GM18951 (cell line): ENCODE measurements around the gene ARHGAP10.

Source experiments
- POLR2A ChIP-seq: IDR thresholded peaks from 4 replicates; pipeline ENCODE4 v1.6.1; 2011; ENCODE audit warnings: mild to moderate bottlenecking; ENCODE audit not compliant: insufficient read length, insufficient read depth; ENCODE audit errors: extremely low read depth
- in situ Hi-C: fragments of 300-500 bp; cut with MboI; formaldehyde crosslinking; loops from one replicate; pipeline ENCODE4 v1.12.0; 2022; ENCODE audit warnings: low sequenced_read_pairs, mixed read lengths, inconsistent platforms; ENCODE audit not compliant: unreplicated experiment

ARHGAP10 gene

DNA sequence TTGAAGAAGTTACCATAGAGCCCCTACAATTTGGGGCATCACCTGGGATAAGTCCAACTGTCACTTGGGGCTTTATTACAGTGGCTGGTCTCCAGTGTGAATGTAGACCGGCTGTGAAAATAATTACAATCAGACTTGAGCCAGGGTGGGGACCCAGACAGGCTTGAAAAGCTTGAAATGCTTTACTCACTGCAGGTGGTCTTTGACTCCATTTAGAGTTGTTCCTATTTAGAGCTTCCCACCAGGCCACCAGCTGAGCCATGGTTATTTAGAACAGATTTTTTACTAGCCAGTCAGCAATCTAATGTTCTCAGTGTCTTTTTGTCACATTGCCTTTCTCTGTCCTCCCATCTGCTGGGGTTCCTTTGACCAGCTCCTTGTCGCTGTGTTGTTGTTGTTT, 5.7 kb downstream of the ARHGAP10 start:
- in situ Hi-C loops: no loop called here
- no peak for TF ChIP-seq POLR2A

DNA sequence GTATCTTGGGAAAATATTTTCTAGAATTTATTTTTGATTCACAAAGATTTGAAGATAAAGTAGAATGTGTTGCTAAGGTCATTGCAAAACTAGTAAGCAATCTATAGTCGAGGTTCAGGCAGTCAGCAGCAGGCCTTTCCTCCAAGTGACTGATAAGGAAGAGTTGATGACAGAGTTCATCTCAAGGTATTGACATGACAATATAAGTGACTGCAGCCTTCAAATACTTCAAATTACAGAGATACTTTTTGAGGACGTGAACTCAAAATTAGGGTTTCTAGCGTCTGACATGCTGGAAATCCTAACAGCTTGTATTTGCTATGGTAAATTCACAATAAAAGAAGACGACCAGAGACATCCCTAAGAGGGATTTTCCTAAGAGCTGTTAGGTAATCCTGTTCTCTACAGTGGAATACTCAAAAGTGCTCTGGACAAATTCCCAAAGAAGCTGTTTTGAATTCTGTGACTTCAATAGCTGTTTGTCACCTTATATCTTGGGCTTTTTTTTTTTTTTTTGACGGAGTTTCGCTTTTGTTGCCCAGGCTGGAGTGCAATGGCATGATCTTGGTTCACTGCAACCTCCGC, 7.4 kb downstream of the ARHGAP10 start:
- in situ Hi-C loops: no loop called here

DNA sequence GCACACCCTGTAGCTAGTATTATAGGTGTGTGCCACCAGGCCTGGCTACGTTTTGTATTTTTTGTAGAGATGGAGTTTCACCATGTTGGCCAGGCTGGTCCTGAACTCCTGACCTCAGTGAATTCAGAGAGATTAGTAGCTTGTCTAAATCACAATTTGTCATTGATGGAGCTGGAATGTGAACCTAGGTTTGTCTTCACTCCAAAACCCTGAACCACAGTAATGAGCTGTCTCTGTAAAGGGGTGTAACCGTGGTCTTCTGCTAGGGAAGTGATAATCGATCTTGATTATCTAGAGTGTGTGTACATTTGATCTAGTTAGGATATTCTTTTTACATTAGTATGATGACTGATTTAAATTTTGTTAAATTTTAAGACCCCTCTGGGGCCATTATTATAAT, 8.3 kb downstream of the ARHGAP10 start:
- no peak for TF ChIP-seq POLR2A
- in situ Hi-C loops: no loop called here

More for the DNA sequence above, 7.4 kb downstream of the ARHGAP10 start:
- TF ChIP-seq POLR2A: no peak

DNA sequence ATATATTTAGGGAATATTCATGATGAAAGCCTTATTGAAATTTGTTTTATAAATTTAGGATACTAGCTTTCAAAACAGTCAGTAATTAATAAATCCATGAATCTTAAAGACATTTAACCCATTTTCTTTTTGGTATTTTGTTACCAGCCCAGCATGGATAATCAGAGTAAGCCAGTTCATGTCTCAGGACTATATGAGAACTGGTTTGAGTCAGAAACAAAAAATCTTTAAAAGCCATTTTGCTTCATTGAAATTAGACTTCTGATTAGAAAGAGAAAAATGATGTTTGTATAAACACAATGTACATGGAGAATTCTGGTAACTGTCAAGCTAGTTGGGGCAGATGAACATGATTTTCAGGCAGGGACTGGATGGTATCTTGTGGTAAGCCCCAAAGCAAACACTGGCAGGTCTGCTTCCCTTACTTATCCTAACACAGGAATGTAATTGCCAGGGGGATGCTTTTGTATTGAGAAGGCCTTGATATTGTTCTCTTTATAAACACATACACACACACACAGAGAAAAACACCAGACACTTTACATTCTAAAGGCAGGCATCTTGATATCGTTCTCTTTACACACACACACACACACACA, 9.4 kb downstream of the ARHGAP10 start:
- no peak for TF ChIP-seq POLR2A
- in situ Hi-C loops: no loop called here

DNA sequence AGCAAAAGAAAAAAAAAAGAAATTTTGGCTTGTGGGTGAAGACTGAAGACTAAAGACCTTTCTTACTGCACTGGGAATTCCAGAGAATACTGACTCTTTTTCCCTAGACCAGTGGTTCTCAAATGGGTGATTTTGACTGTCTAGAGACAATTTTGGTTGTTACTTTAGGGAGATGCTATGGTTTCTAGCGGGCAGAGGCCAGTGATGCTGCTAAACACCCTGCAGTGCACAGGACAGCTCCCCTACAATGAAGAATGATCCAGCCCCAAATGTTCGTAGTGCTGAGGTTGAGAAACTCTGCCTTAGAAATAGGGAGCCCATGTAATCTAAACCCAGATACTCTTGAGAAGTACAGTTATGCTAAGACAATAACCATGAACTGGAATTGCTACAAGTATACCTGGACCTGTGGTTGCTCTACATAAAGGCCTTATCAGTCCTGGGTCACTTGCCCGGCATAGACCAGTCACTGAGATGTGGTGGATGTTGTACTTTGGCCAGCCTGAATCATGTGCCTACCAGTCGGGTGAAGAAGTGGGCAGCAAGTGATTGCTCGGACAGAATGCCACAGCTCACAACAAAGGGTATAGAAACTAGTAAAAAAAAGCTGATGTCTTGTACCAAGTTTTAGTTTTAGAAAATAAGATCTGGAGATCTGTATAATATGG, 16.0 kb downstream of the ARHGAP10 start:
- TF ChIP-seq POLR2A: no peak
- in situ Hi-C loops: no loop called here

DNA sequence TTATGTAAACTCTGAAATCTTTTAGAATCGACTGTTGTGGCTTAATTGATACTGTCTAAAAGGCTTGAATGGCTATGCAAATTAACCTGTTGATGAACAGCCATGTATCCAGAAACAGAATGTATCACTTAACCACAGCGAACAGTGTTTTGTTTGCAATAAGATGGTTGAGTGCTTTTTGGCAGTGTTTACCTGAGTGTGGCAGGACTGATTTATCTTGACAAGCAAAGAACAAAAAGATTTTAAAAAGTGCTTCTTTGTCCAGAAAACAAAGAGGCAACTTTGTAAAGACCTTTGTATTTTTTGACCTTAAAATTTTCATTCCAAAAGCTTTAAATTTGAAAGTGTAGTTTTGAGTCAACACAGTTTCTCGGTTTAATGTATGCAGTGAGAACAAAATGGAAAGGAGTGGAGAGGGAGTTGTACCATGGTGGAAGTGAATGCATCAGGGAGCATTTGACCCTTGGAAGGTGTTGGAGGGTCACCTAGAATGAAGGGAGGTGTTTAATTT, 18.0 kb downstream of the ARHGAP10 start:
- no peak for TF ChIP-seq POLR2A
- in situ Hi-C loops: no loop called here

DNA sequence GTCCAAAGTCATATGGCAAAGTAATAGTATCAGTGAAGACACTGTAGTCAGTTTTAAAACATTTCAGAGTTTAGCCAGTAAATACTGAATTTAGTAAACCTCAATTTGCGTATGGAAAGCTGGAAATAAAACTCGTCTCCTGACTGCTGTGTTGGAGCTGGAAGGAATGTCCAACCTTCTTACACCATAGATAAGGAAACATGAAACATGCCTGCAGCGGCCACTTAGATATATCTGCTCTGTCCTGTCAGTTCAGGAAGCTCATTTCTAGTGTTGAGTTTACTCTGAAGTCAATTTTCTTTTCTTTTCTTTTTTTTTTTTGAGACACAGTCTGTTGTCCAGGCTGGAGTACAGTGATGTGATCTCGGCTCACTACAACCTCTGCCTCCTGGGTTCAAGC, 21.2 kb downstream of the ARHGAP10 start:
- no peak for TF ChIP-seq POLR2A
- in situ Hi-C loops: no loop called here

DNA sequence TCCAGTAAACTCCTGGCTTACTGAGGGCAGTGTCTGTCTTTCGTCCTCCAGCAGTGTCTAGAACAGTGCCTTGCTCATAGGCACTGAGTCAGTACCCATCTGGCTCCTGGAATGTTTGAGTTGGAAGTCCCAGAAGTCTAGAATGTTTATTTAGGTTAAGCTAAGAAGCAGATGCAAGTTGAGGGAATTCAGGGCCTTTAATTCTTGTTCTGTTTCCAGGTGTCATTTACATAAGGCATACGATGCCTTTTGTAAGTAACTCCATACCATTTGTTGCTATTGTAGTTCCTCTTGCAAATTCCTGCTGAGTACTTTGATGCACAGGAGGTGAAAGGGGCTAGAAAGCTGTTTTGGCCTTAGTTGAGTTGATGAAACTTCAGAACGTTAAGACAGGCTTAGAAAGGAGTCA, 22.2 kb downstream of the ARHGAP10 start:
- in situ Hi-C loops: no loop called here
- no peak for TF ChIP-seq POLR2A

DNA sequence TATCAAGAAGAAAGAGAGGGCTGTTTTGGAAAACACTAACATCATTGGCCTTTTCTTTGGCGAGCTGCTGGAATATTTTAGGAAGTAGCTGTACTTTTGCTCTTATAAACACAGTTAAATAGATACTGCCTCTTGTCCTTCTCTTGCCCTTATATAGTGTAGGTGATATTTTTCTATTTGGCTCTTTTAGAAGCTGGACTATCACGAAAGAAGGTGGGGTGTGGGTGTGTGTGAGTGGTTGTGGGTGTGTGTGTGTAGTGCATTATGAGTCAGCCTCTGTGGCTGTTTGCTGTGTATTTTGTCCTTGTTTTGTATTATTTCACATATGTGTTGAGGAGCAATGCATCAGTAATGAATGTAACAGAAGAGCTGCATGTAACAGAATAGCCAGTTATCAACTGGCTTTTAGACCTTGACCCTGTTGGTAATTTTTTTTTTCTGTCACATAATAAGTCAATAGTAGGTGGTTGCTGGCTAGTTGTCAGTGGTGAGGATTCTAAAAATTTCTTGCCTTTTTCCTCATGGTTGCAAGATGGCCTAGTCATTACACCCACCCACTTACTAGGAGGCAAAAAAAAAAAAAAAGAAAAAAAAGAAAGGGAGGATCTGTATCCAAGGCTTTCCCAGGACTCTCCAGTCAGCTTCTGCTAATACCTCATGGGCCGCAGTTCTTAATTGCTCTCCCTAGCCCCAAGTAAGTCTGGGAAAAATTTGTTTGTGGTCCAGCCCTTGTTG, 23.8 kb downstream of the ARHGAP10 start:
- TF ChIP-seq POLR2A: no peak
- in situ Hi-C loops: no loop called here

DNA sequence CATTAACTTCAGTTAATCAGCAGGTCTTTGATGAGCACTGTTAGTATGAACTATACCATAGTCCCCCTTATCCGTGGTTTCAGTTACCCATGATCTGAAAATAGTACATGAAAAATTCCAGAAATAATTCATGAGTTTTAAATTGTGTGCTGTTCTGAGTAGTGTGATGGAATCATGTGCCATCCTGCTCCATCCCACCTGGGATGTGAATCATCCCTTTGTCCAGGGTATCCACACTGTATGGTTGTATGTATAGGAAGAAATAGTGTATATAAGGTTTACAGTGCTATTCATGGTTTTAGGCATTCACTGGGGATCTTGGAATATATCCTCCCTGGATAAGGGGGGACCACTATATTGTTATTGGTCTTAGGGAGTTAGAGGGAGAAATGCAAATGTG, 24.5 kb downstream of the ARHGAP10 start:
- no peak for TF ChIP-seq POLR2A
- in situ Hi-C loops: no loop called here

DNA sequence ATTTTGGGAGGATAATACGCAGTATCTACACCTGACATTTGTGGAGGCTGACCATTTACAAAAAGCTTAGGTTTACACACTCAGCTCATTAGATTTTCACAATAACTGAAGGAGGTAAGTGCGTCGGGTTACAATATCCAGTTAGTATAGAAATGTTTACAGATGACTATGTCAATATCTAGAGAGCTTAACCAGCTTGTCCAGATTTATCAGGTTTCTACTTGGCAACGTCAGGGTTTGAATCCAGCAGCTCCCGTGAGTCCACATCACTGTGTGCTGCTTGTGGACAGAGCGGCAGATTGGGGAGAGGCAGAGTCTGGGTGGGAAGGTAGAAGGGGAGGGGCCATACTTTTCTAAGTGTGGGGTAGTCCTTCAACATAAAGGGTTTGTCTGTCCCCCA, 28.3 kb downstream of the ARHGAP10 start:
- in situ Hi-C loops: no loop called here
- no peak for TF ChIP-seq POLR2A

DNA sequence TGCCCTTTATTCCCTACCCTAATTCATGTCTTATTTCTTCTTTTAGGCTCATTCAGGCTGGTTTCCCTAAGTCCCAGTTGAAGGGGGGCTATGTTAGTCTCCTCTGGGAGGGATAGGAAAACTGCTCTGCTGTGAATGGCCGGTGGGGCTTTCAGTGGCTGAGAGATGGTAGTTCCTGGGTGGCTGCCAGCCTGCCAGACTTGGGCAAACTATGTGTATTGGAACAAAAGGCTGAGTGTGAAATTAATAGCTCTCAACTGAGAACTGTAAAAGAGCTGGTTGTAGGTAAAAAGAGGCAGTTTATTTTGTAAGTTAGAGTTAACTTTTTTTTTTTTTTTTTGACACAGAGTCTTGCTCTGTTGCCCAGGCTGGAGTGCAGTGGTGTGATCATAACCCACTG, 28.8 kb downstream of the ARHGAP10 start:
- in situ Hi-C loops: no loop called here
- TF ChIP-seq POLR2A: no peak

DNA sequence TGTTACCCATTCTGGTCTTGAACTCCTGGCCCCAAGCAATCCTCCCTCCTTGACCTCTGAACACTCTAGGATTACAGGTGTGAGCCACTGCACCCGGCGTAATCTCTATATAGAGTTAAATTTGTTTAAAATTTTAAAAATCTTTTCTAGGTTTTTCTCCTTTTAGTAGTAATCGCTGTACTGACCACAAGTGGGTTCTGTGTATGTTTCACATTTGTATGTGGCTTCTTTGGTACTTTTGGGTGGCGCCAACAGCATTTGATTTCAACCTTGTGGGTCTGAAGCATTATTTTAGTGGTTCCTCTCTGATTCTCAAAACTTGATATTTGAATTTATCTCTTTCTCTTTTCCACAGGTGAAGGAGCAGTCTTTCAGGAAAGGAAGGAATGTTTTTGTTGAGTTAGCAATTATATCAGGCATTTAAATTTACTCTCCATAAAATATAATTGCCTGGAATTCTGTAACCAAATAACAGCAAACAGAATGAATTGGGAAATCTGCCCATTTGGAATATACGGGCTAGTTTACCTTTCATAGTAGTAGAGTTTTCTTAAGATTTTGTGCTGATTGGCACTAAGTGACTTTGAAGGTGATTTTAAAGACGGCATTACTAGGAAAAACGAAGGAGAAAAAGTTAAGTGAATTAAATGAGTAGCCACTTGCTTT, 29.5 kb downstream of the ARHGAP10 start:
- in situ Hi-C loops: no loop called here
- TF ChIP-seq POLR2A: no peak
